Endothelial cell (in vitro differentiated cells): ENCODE measurements around the gene LAYN. TPM values are rescaled to one million over a fixed set of nuclear protein-coding genes. Genes with fewer than 3 reads are reported as not detected.
A peak's percentile ranks its signal among the peaks of the same experiment; 100 is the strongest.

Experiments
- DNase-seq: peaks from one replicate; pipeline ENCODE4 v3.0.0; 2021; ENCODE audit warnings: low spot score
- H3K27ac Mint-ChIP-seq: one replicate; pipeline ENCODE4 v1.8.0; 2021; ENCODE audit warnings: mixed read lengths, inconsistent platforms; ENCODE audit not compliant: unreplicated experiment
- H3K27me3 Mint-ChIP-seq: one replicate; pipeline ENCODE4 v1.8.0; 2021; ENCODE audit warnings: mild to moderate bottlenecking, moderate library complexity, mixed read lengths, inconsistent platforms; ENCODE audit not compliant: unreplicated experiment
- H3K36me3 Mint-ChIP-seq: one replicate; pipeline ENCODE4 v1.8.0; 2021; ENCODE audit warnings: mild to moderate bottlenecking, low read depth, mixed read lengths, inconsistent platforms; ENCODE audit not compliant: unreplicated experiment
- H3K4me1 Mint-ChIP-seq: one replicate; pipeline ENCODE4 v1.8.0; 2021; ENCODE audit warnings: mild to moderate bottlenecking, mixed read lengths, inconsistent platforms; ENCODE audit not compliant: unreplicated experiment
- H3K4me3 Mint-ChIP-seq: one replicate; pipeline ENCODE4 v1.8.0; 2021; ENCODE audit warnings: mild to moderate bottlenecking, mixed read lengths, inconsistent platforms; ENCODE audit not compliant: unreplicated experiment
- H3K9me3 Mint-ChIP-seq: one replicate; pipeline ENCODE4 v1.8.0; 2021; ENCODE audit warnings: mixed read lengths, inconsistent platforms; ENCODE audit not compliant: unreplicated experiment
- total RNA-seq: library from RNA; stranded (reverse); fragmentation: NEBNext Ultra II Directional; extraction: Animal tissue kit (Norgen Biotek cat#: 25700); gene quantifications from one replicate; pipeline ENCODE4 v1.2.1, GENCODE V29; 2021; ENCODE audit not compliant: unreplicated experiment
- TF ChIP-seq, protein P1 (sequence below): fragments of 200-600 bp; sonication (generic); IDR thresholded peaks from one replicate; pipeline ENCODE4 v1.5.0; 2021; ENCODE audit warnings: antibody characterized with exemption; ENCODE audit not compliant: unreplicated experiment

Gene LAYN
- total RNA-seq, 1 donor from 2014 or later = 26.2 TPM

DNA sequence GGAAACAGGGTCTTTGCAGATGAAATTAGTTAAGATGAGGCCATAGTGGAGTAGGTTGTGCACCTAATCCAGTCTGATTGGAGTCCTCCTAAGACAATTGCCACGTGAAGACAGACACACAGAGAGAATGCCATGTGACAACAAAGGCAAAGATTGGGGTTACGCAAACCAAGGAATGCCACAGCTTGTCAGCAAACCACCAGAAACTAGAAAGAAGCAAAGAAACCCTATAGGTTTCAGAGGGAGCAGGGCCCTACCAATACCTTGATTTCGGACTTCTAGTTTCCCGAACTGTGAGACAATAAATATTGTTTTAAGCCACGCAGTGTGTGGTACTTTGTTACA lies 8.2 kb upstream of the LAYN start:
- TF ChIP-seq, protein P1, sequence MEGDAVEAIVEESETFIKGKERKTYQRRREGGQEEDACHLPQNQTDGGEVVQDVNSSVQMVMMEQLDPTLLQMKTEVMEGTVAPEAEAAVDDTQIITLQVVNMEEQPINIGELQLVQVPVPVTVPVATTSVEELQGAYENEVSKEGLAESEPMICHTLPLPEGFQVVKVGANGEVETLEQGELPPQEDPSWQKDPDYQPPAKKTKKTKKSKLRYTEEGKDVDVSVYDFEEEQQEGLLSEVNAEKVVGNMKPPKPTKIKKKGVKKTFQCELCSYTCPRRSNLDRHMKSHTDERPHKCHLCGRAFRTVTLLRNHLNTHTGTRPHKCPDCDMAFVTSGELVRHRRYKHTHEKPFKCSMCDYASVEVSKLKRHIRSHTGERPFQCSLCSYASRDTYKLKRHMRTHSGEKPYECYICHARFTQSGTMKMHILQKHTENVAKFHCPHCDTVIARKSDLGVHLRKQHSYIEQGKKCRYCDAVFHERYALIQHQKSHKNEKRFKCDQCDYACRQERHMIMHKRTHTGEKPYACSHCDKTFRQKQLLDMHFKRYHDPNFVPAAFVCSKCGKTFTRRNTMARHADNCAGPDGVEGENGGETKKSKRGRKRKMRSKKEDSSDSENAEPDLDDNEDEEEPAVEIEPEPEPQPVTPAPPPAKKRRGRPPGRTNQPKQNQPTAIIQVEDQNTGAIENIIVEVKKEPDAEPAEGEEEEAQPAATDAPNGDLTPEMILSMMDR = no peak
- Mint-ChIP-seq H3K27me3 (no peaks in the 10 kb centered on the region), H3K27ac (no peak overlapping the region), H3K4me1 (peaks cover 5% of the 10 kb centered on the region), H3K4me3 (no peak overlapping the region), H3K9me3 (no peaks in the 10 kb centered on the region), H3K36me3 (no peaks in the 10 kb centered on the region)
- DNase-seq = no peak

GRCh38 chr11:111535281-111535680 lies 5.2 kb upstream of the LAYN start:
- H3K27ac Mint-ChIP-seq = no peak overlapping the region
- H3K4me3 Mint-ChIP-seq = no peak overlapping the region
- peaks cover 3% of the 10 kb centered on the region for H3K27me3 Mint-ChIP-seq
- H3K9me3 Mint-ChIP-seq = no peaks in the 10 kb centered on the region
- peaks cover 7% of the 10 kb centered on the region for H3K4me1 Mint-ChIP-seq
- TF ChIP-seq, protein P1 = no peak
- no peaks in the 10 kb centered on the region for H3K36me3 Mint-ChIP-seq
- DNase-seq = no peak

DNA sequence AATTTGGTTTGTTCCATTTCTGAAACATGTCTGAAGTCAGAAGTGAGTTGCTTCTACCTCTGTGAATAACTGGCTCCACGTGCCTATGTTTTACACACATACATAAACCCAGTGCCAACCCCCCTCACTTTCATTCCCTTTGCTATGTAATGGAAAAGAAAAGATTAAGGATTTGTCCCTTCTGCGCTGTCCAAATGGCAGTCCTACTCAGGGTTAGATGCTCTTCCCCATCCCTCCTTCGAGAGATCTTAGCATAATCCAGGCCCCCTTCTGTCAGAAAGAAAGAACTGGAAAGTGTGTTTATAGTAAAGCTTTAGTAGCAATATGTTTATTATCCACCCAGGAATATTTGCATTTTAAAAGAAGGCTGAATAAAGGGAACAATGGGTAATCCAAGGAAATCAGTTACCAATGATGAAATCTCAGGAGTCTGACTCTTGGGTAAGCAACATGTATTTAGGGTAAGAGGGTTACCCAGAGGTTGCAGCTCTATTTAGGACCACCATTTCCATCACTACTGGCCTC lies 3.1 kb upstream of the LAYN start:
- Mint-ChIP-seq H3K27me3 (peaks cover 7% of the 10 kb centered on the region), H3K9me3 (no peaks in the 10 kb centered on the region), H3K4me3 (no peak overlapping the region), H3K36me3 (no peaks in the 10 kb centered on the region), H3K4me1 (peaks cover 16% of the 10 kb centered on the region), H3K27ac (no peak overlapping the region)
- TF ChIP-seq, protein P1 = no peak
- DNase-seq = no peak

- Mint-ChIP-seq H3K27ac (no peak overlapping the region), H3K4me3 (no peak overlapping the region), H3K4me1 (peaks cover 19% of the 10 kb centered on the region), H3K9me3 (no peaks in the 10 kb centered on the region), H3K27me3 (peaks cover 7% of the 10 kb centered on the region), H3K36me3 (no peaks in the 10 kb centered on the region)
- TF ChIP-seq, protein P1 = no peak
- no peak for DNase-seq
Measured at GRCh38 chr11:111538407-111539114, 2.0 kb upstream of the LAYN start.

- H3K9me3 Mint-ChIP-seq = no peaks in the 10 kb centered on the region
- peaks cover 6% of the 10 kb centered on the region for H3K36me3 Mint-ChIP-seq
- H3K4me3 Mint-ChIP-seq = peak overlapping the region; percentile 80
- TF ChIP-seq, protein P1 = no peak
- peak overlapping the region; percentile 22 for H3K27ac Mint-ChIP-seq
- peaks cover 19% of the 10 kb centered on the region for H3K4me1 Mint-ChIP-seq
- DNase-seq = no peak
- H3K27me3 Mint-ChIP-seq = peaks cover 7% of the 10 kb centered on the region
Measured at GRCh38 chr11:111539426-111540113, 950 bp upstream of the LAYN start.
